Measurements from ENCODE around the gene UBE2F. TPM values are rescaled to one million over a fixed set of nuclear protein-coding genes. Genes with fewer than 3 reads are reported as not detected.

UBE2F gene
- total and polyA plus RNA-seq, 12 donors = 26.8 to 101 (median 54.5) TPM

DNA sequence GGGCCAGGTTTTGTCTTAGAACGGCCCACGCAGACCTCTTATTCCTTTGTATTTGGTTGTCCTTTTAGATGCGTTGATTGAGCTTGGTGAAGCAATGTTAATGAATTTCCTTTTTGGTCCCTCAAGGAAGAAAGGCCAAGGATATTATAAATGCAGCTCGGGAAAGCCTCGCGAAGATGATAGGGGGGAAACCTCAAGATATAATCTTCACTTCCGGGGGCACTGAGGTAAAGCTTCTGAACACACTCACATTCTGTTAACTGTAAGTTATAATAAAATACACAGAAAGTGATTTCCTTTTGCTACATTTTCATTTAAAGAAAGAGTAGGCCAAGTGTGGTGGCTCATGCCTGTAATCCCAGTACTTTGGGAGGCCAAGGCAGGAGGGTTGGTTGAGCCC, 101.1 kb downstream of the UBE2F start:
- Histone ChIP-seq H3K27ac (no peak overlapping the region), H3K27me3 (no peaks in the 10 kb centered on the region), H3K4me3 (no peak overlapping the region), H3K9me3 (replicated peaks in 1 of 3) (no peaks in the 10 kb centered on the region), H3K4me1 (replicated peaks in 1 of 2) (no peaks in the 10 kb centered on the region), H3K36me3 (replicated peaks in 1 of 2) (peaks cover 0 to 21% of the 10 kb centered on the region in 2 donors)
- TF ChIP-seq POLR2A (IDR thresholded peaks at IDR 0.05) = no peak
- TF ChIP-seq, protein P1, sequence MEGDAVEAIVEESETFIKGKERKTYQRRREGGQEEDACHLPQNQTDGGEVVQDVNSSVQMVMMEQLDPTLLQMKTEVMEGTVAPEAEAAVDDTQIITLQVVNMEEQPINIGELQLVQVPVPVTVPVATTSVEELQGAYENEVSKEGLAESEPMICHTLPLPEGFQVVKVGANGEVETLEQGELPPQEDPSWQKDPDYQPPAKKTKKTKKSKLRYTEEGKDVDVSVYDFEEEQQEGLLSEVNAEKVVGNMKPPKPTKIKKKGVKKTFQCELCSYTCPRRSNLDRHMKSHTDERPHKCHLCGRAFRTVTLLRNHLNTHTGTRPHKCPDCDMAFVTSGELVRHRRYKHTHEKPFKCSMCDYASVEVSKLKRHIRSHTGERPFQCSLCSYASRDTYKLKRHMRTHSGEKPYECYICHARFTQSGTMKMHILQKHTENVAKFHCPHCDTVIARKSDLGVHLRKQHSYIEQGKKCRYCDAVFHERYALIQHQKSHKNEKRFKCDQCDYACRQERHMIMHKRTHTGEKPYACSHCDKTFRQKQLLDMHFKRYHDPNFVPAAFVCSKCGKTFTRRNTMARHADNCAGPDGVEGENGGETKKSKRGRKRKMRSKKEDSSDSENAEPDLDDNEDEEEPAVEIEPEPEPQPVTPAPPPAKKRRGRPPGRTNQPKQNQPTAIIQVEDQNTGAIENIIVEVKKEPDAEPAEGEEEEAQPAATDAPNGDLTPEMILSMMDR (IDR thresholded peaks at IDR 0.05) = no peak
- intact Hi-C loops (cut with DNase I) = no loop called here
- no peak for DNase-seq
- WGBS, 4 donors = 91 to 95% (median 93%) methylated on average over 7 of the region's 7 CpGs

DNA sequence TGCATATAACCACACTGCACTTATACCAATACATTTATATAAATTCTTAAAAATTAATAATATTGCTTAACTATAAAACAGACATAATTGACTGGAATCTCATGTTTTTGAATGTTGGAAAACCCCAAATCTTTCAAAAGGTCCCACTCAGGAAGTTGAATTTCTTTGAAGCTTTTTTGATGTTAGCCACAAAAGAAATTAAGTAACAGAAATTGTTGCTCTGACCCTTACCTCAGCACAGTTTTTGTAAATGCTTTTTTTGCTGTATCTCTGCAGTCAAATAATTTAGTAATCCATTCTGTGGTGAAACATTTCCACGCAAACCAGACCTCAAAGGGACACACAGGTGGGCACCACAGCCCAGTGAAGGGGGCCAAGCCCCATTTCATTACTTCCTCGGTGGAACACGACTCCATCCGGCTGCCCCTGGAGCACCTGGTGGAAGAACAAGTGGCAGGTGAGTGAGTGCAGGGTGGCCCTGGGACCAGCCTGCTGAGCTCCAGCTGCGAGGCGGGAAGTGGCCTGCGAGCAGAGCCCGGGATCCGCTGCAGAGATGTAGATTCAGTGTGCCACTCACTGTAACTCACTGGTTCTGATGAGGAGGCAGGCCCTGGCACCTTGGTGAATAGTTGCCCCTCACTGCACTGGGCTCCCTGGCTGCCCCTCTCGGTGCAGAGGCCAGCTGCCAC, 102.4 kb downstream of the UBE2F start:
- DNase-seq = peak in 1 of 7 donors; percentile 15
- no peaks in the 10 kb centered on the region for H3K27me3 ChIP-seq
- intact Hi-C loops (cut with DNase I) = no loop called here
- WGBS, 4 donors = 92 to 96% (median 93%) methylated on average over 5 to 10 of the region's 10 CpGs
- no peak overlapping the region for H3K4me3 ChIP-seq
- peaks cover 0 to 21% of the 10 kb centered on the region in 2 donors for H3K36me3 ChIP-seq (replicated peaks in 1 of 2)
- no peaks in the 10 kb centered on the region for H3K4me1 ChIP-seq (replicated peaks in 1 of 2)
- no peak overlapping the region for H3K27ac ChIP-seq
- no peaks in the 10 kb centered on the region for H3K9me3 ChIP-seq (replicated peaks in 1 of 3)
- TF ChIP-seq POLR2A (IDR thresholded peaks at IDR 0.05) = no peak
- TF ChIP-seq, protein P1 (IDR thresholded peaks at IDR 0.05) = no peak

DNA sequence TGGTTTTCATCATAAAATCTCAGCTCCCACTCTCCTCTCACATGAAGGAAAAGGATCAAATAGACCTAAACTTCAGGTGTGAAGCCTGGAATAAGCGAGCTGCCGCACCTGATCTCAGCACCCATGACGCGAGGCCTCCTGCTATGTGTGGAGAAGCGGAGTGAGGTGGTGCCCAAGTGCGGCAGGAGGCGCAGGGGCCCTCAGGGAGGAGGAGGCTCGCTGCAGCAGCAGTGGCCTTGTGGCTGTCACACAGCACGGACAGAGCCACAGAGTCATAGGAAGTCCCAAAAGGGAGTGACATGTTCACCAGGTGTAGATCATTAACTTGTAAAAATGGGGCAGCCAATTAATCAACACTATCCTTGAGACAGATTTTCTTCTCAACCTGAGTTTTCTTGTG, 103.1 kb downstream of the UBE2F start:
- Histone ChIP-seq H3K9me3 (replicated peaks in 1 of 3) (no peaks in the 10 kb centered on the region), H3K36me3 (replicated peaks in 1 of 2) (peaks cover 0 to 15% of the 10 kb centered on the region in 2 donors), H3K27ac (no peak overlapping the region), H3K27me3 (no peaks in the 10 kb centered on the region), H3K4me3 (no peak overlapping the region), H3K4me1 (replicated peaks in 1 of 2) (no peaks in the 10 kb centered on the region)
- TF ChIP-seq, protein P1 (IDR thresholded peaks at IDR 0.05) = no peak
- TF ChIP-seq POLR2A (IDR thresholded peaks at IDR 0.05) = no peak
- peak in 1 of 7 donors; percentile 7 for DNase-seq
- WGBS, 4 donors = 91 to 94% (median 93%) methylated on average over 9 of the region's 9 CpGs
- intact Hi-C loops (cut with DNase I) = no loop called here

DNA sequence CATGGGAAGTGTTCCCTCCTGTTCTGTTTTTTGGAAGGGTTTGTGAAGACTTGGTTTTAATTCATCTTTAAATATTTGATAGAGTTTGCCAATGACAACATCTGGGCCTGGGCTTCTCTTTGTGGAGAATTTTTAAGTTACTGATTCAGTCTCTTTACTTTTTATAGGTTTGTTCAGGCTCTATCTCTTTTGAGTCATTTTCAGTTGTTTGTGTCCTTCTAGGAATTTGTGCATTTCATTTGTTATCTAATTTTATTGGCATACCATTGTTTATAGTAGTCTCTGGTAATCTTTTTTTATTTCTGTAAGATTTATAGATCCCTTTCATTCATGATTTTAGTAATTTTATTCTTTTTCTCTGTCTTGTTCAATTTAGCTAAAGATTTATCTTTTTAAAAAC, 108.6 kb downstream of the UBE2F start:
- H3K4me1 ChIP-seq (replicated peaks in 1 of 2) = peaks cover 0 to 4% of the 10 kb centered on the region in 2 donors
- TF ChIP-seq POLR2A (IDR thresholded peaks at IDR 0.05) = no peak
- TF ChIP-seq, protein P1 (IDR thresholded peaks at IDR 0.05) = no peak
- H3K9me3 ChIP-seq (replicated peaks in 1 of 3) = no peaks in the 10 kb centered on the region
- H3K4me3 ChIP-seq = no peak overlapping the region
- intact Hi-C loops (cut with DNase I) = no loop called here
- no peaks in the 10 kb centered on the region for H3K36me3 ChIP-seq (replicated peaks in 1 of 2)
- H3K27me3 ChIP-seq = no peaks in the 10 kb centered on the region
- no peak overlapping the region for H3K27ac ChIP-seq
- no peak for DNase-seq

All from adrenal gland (tissue), 12 donors.